Parathyroid adenoma (tissue), 2 donors: ENCODE data around the gene PTPRA.

Source experiments
- H2AFZ ChIP-seq: fragments of 300-600 bp; sonication (generic); one replicate; pipeline ENCODE4 v1.7.0; 2017; ENCODE audit warnings: antibody characterized with exemption, mild to moderate bottlenecking
- H3K27ac ChIP-seq: fragments of 300-600 bp; sonication (generic); one replicate; pipeline ENCODE4 v1.7.0; 2017
- H3K27me3 ChIP-seq: fragments of 300-600 bp; sonication (generic); one replicate; pipeline ENCODE4 v1.7.0; 2017; ENCODE audit warnings: low read length; ENCODE audit not compliant: control insufficient read depth, insufficient read depth
- H3K36me3 ChIP-seq: fragments of 300-600 bp; sonication (generic); one replicate; pipeline ENCODE4 v1.7.0; 2017; ENCODE audit warnings: low read length; ENCODE audit not compliant: control insufficient read depth, insufficient read depth
- H3K4me1 ChIP-seq: fragments of 300-600 bp; sonication (generic); one replicate; pipeline ENCODE4 v1.7.0; 2017; ENCODE audit warnings: control low read depth
- H3K4me2 ChIP-seq: fragments of 300-600 bp; sonication (generic); one replicate; pipeline ENCODE4 v1.7.0; 2017; ENCODE audit warnings: low read length
- H3K4me3 ChIP-seq: fragments of 300-600 bp; sonication (generic); one replicate; pipeline ENCODE4 v1.7.0; 2017; ENCODE audit warnings: low read depth, low read length
- H3K79me2 ChIP-seq: fragments of 300-600 bp; sonication (generic); one replicate; pipeline ENCODE4 v1.7.0; 2017; ENCODE audit warnings: control low read depth
- H3K9ac ChIP-seq: fragments of 300-600 bp; sonication (generic); one replicate; pipeline ENCODE4 v1.7.0; 2017; ENCODE audit warnings: mild to moderate bottlenecking
- H3K9me3 ChIP-seq: fragments of 300-600 bp; sonication (generic); one replicate; pipeline ENCODE4 v1.7.0; 2017; ENCODE audit warnings: low read length; ENCODE audit not compliant: control insufficient read depth
- CTCF ChIP-seq: fragments of 300-600 bp; sonication (generic); IDR thresholded peaks from one replicate; pipeline ENCODE4 v1.7.0; 2017; ENCODE audit warnings: antibody characterized with exemption, mild to moderate bottlenecking
- donor health status: primary hyperparathyroidism.

Gene PTPRA

GRCh38 chr20:2955257-2955970 lies 82.1 kb downstream of the PTPRA start:
- H3K27ac ChIP-seq: no peak overlapping the region
- no peaks in the 10 kb centered on the region for H3K36me3 ChIP-seq
- H3K4me1 ChIP-seq: no peaks in the 10 kb centered on the region
- H3K27me3 ChIP-seq: no peaks in the 10 kb centered on the region
- no peak overlapping the region for H3K4me3 ChIP-seq
- peaks cover 4% of the 10 kb centered on the region for H3K79me2 ChIP-seq
- no peak for TF ChIP-seq CTCF
- H2AFZ ChIP-seq: no peak overlapping the region
- no peaks in the 10 kb centered on the region for H3K9me3 ChIP-seq
- no peak overlapping the region for H3K9ac ChIP-seq
- no peak overlapping the region for H3K4me2 ChIP-seq

- Histone ChIP-seq H3K9ac (no peak overlapping the region), H3K36me3 (no peaks in the 10 kb centered on the region), H3K4me1 (no peaks in the 10 kb centered on the region), H2AFZ (no peak overlapping the region), H3K4me2 (no peak overlapping the region), H3K79me2 (peaks cover 4% of the 10 kb centered on the region), H3K9me3 (no peaks in the 10 kb centered on the region), H3K4me3 (no peak overlapping the region), H3K27me3 (no peaks in the 10 kb centered on the region), H3K27ac (no peak overlapping the region)
- no peak for TF ChIP-seq CTCF
These were observed 83.2 kb downstream of the PTPRA start for GRCh38 chr20:2956480-2956879.

GRCh38 chr20:2967841-2968240 lies 94.6 kb downstream of the PTPRA start:
- H3K9me3 ChIP-seq: no peaks in the 10 kb centered on the region
- H3K4me1 ChIP-seq: no peaks in the 10 kb centered on the region
- no peak overlapping the region for H2AFZ ChIP-seq
- no peak for TF ChIP-seq CTCF
- no peaks in the 10 kb centered on the region for H3K36me3 ChIP-seq
- H3K27ac ChIP-seq: no peak overlapping the region
- H3K9ac ChIP-seq: no peak overlapping the region
- H3K27me3 ChIP-seq: no peaks in the 10 kb centered on the region
- no peak overlapping the region for H3K4me3 ChIP-seq
- H3K4me2 ChIP-seq: no peak overlapping the region
- H3K79me2 ChIP-seq: peaks cover 3% of the 10 kb centered on the region

GRCh38 chr20:2972126-2972525 lies 98.8 kb downstream of the PTPRA start:
- Histone ChIP-seq H3K4me1 (no peaks in the 10 kb centered on the region), H3K4me3 (no peak overlapping the region)

More at GRCh38 chr20:2972126-2972525, 98.8 kb downstream of the PTPRA start:
- TF ChIP-seq CTCF: no peak
- no peaks in the 10 kb centered on the region for H3K36me3 ChIP-seq
- no peak overlapping the region for H3K27ac ChIP-seq
- peaks cover 3% of the 10 kb centered on the region for H3K79me2 ChIP-seq
- no peak overlapping the region for H3K9ac ChIP-seq
- H3K4me2 ChIP-seq: no peak overlapping the region
- no peak overlapping the region for H2AFZ ChIP-seq
- no peaks in the 10 kb centered on the region for H3K27me3 ChIP-seq
- no peaks in the 10 kb centered on the region for H3K9me3 ChIP-seq
